MM.1S (cell line): ENCODE results near the gene GPR87.

Experiments
- EZH2 ChIP-seq: fragments of 300-600 bp; sonication (generic); optimal IDR thresholded peaks from 2 replicates; pipeline ENCODE3; 2017; ENCODE audit warnings: low read depth, mild to moderate bottlenecking, antibody characterized with exemption, low read length, mixed read lengths
- EZH2phosphoT487 ChIP-seq: fragments of 300-600 bp; sonication (generic); IDR thresholded peaks from 2 replicates; pipeline ENCODE4 v1.6.1; 2018; ENCODE audit warnings: antibody characterized with exemption, low read length
- TF ChIP-seq, protein P1 (sequence below): fragments of 300-600 bp; sonication (generic); IDR thresholded peaks from 2 replicates; pipeline ENCODE4 v1.5.1; 2016; ENCODE audit warnings: antibody characterized with exemption, low read length, mixed read lengths

DNA sequence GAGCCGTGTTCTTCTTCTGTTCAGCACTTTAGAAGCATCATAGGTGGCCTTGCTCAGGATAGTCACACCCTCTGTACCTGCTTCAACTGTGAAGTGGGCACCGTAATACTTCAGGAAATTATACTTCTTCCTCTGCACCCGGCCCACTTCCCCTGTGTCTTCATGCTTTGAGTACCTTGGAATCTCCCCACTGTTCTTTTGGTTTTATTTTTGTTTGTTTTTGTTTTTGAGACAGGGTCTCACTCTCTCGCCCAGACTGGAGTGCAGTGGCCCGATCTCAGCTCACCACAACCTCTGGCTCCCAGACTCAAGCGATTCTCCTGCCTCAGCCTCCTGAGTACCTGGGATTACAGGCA is 40.0 kb downstream of the GPR87 start:
- TF ChIP-seq, protein P1, sequence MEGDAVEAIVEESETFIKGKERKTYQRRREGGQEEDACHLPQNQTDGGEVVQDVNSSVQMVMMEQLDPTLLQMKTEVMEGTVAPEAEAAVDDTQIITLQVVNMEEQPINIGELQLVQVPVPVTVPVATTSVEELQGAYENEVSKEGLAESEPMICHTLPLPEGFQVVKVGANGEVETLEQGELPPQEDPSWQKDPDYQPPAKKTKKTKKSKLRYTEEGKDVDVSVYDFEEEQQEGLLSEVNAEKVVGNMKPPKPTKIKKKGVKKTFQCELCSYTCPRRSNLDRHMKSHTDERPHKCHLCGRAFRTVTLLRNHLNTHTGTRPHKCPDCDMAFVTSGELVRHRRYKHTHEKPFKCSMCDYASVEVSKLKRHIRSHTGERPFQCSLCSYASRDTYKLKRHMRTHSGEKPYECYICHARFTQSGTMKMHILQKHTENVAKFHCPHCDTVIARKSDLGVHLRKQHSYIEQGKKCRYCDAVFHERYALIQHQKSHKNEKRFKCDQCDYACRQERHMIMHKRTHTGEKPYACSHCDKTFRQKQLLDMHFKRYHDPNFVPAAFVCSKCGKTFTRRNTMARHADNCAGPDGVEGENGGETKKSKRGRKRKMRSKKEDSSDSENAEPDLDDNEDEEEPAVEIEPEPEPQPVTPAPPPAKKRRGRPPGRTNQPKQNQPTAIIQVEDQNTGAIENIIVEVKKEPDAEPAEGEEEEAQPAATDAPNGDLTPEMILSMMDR, result no peak
- TF ChIP-seq EZH2phosphoT487 (no peak), EZH2 (no peak)
